ENCODE results near the gene NOTCH2.

DNA sequence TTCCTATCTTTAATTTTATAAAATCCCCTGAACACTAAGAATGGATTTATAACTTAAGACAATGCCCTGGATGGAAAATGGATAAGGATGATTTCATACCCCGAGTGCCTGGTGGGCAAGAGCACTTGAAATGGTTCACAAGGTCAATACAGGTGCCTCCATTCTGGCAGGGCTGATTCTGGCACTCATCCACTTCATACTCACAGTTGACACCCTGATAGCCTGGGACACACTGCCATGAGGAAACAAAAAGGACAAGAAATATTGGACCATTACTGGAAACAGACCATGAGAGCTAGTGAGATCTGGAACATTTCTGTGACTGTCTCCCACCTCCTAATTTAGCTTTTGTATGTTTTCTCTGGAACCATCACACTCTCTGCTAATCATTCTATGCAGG, 134.1 kb downstream of the NOTCH2 start:
- TF ChIP-seq, protein P1, sequence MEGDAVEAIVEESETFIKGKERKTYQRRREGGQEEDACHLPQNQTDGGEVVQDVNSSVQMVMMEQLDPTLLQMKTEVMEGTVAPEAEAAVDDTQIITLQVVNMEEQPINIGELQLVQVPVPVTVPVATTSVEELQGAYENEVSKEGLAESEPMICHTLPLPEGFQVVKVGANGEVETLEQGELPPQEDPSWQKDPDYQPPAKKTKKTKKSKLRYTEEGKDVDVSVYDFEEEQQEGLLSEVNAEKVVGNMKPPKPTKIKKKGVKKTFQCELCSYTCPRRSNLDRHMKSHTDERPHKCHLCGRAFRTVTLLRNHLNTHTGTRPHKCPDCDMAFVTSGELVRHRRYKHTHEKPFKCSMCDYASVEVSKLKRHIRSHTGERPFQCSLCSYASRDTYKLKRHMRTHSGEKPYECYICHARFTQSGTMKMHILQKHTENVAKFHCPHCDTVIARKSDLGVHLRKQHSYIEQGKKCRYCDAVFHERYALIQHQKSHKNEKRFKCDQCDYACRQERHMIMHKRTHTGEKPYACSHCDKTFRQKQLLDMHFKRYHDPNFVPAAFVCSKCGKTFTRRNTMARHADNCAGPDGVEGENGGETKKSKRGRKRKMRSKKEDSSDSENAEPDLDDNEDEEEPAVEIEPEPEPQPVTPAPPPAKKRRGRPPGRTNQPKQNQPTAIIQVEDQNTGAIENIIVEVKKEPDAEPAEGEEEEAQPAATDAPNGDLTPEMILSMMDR (IDR thresholded peaks at IDR 0.05; ENCODE audit: low read depth, low read length): no peak
- no peak for TF ChIP-seq EZH2phosphoT487 (IDR thresholded peaks at IDR 0.05; ENCODE audit: low read depth)
